Measurements from ENCODE around the gene NTRK3. TPM values are rescaled to one million over a fixed set of nuclear protein-coding genes. Genes with fewer than 3 reads are reported as not detected.

Gene NTRK3
- total RNA-seq, 1 donor from 2014 or later, result not detected

GRCh38 chr15:88120026-88120425, 136.5 kb downstream of the NTRK3 start:
- H3K4me3 ChIP-seq (ENCODE audit: low read depth, low read length), result no peak overlapping the region
- TF ChIP-seq, protein P1, sequence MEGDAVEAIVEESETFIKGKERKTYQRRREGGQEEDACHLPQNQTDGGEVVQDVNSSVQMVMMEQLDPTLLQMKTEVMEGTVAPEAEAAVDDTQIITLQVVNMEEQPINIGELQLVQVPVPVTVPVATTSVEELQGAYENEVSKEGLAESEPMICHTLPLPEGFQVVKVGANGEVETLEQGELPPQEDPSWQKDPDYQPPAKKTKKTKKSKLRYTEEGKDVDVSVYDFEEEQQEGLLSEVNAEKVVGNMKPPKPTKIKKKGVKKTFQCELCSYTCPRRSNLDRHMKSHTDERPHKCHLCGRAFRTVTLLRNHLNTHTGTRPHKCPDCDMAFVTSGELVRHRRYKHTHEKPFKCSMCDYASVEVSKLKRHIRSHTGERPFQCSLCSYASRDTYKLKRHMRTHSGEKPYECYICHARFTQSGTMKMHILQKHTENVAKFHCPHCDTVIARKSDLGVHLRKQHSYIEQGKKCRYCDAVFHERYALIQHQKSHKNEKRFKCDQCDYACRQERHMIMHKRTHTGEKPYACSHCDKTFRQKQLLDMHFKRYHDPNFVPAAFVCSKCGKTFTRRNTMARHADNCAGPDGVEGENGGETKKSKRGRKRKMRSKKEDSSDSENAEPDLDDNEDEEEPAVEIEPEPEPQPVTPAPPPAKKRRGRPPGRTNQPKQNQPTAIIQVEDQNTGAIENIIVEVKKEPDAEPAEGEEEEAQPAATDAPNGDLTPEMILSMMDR (conservative IDR thresholded peaks at IDR 0.05; ENCODE audit: low read depth, low read length), result no peak
- no peak for DNase-seq (ENCODE audit: low read depth)

DNA sequence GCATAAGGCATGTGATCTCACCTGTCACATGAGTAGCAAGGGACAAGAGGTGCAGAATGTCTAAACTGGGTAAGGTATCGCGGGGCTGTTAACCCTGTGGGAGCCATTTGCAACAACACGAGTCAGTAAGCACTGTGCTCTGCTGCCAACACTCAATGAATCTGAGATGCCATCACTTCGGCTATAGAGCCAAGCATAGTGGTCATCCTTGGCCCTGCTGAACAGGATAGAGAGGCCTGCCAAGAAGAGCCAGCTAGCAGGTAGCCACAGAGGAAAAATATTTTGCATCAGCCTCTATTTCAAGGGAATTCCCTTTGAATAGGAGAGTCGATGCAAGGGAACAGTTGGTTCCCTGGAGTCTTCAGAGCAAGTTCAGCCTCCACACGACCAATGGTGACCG, 137.8 kb downstream of the NTRK3 start:
- no peak overlapping the region for H3K4me3 ChIP-seq (ENCODE audit: low read depth, low read length)
- TF ChIP-seq, protein P1 (conservative IDR thresholded peaks at IDR 0.05; ENCODE audit: low read depth, low read length), result no peak
- no peak for DNase-seq (ENCODE audit: low read depth)

GRCh38 chr15:88118035-88118434, 138.5 kb downstream of the NTRK3 start:
- no peak overlapping the region for H3K4me3 ChIP-seq (ENCODE audit: low read depth, low read length)
- TF ChIP-seq, protein P1 (conservative IDR thresholded peaks at IDR 0.05; ENCODE audit: low read depth, low read length), result no peak
- no peak for DNase-seq (ENCODE audit: low read depth)

- TF ChIP-seq, protein P1 (conservative IDR thresholded peaks at IDR 0.05; ENCODE audit: low read depth, low read length), result no peak
- H3K4me3 ChIP-seq (ENCODE audit: low read depth, low read length), result no peak overlapping the region
- no peak for DNase-seq (ENCODE audit: low read depth)
Observed at GRCh38 chr15:88115486-88116152, 140.9 kb downstream of the NTRK3 start.

- H3K4me3 ChIP-seq (ENCODE audit: low read depth, low read length), result no peak overlapping the region
- TF ChIP-seq, protein P1 (conservative IDR thresholded peaks at IDR 0.05; ENCODE audit: low read depth, low read length), result no peak
- no peak for DNase-seq (ENCODE audit: low read depth)
Observed at GRCh38 chr15:88113613-88114308, 142.8 kb downstream of the NTRK3 start.

DNA sequence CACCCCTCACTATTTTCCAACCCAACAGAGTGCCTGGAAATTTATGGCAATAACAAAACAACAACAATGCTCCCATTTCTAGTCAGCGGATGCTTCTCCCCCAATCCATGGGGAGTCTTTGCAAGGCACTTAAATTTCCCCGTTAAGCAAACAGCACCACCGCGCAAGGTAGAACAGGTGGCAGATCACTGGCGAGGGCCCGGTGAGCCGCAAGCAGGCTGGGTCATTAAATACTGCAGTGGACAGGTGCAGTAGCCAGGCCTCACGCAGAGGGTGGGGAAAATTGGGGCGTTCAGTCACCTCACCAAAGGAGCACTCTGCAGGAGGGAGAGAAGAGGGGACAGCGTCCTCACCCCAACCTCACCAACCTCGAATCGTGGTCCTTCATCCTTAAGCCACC, 147.5 kb downstream of the NTRK3 start:
- no peak overlapping the region for H3K4me3 ChIP-seq (ENCODE audit: low read depth, low read length)
- TF ChIP-seq, protein P1 (conservative IDR thresholded peaks at IDR 0.05; ENCODE audit: low read depth, low read length), result no peak
- no peak for DNase-seq (ENCODE audit: low read depth)

Data from epithelial cell of proximal tubule (primary cell).